Fibroblast of mammary gland (primary cell): ENCODE data around the gene HUS1.
A peak's percentile ranks its signal among the peaks of the same experiment; 100 is the strongest.

Source experiments
- DNase-seq: peaks from one replicate; pipeline ENCODE4 v3.0.0-alpha.2; 2010; ENCODE audit warnings: low read depth
- H3K4me3 ChIP-seq: 2 replicates; pipeline ENCODE4 v1.5.1; 2011; ENCODE audit warnings: low read depth, mild to moderate bottlenecking, low read length, moderate library complexity; ENCODE audit not compliant: control insufficient read depth
- CTCF ChIP-seq: conservative IDR thresholded peaks from 2 replicates; pipeline ENCODE4 v1.5.1; 2011; ENCODE audit warnings: low read depth, low read length, inconsistent platforms; ENCODE audit not compliant: control insufficient read depth, insufficient read depth

The HUS1 gene

GRCh38 chr7:47967123-47967522 lies 12.3 kb downstream of the HUS1 start:
- TF ChIP-seq CTCF: no peak
- no peak overlapping the region for H3K4me3 ChIP-seq
- no peak for DNase-seq

GRCh38 chr7:47965456-47965855 lies 14.0 kb downstream of the HUS1 start:
- DNase-seq: no peak
- no peak overlapping the region for H3K4me3 ChIP-seq
- TF ChIP-seq CTCF: no peak

GRCh38 chr7:47962262-47962661 lies 17.2 kb downstream of the HUS1 start:
- H3K4me3 ChIP-seq: no peak overlapping the region
- no peak for DNase-seq
- no peak for TF ChIP-seq CTCF

DNA sequence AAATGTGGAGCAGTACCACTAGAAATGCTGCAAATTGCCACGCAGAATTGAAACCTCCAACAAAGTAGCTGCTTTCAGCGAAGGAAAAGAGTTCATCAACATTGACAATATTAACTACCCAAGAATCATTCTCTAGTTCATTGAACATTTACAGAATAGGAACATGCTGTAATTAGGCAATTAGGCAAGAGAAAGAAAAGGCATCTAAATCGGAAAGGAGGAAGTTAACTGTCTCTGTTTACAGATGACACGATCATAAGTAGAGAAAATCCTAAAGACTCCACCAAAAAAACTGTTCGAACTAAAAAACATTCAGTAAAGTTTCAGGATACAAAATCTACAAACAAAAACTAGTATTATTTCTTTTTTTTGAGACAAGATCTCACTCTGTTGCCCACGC lies 22.3 kb downstream of the HUS1 start:
- no peak overlapping the region for H3K4me3 ChIP-seq
- no peak for TF ChIP-seq CTCF
- DNase-seq: no peak

DNA sequence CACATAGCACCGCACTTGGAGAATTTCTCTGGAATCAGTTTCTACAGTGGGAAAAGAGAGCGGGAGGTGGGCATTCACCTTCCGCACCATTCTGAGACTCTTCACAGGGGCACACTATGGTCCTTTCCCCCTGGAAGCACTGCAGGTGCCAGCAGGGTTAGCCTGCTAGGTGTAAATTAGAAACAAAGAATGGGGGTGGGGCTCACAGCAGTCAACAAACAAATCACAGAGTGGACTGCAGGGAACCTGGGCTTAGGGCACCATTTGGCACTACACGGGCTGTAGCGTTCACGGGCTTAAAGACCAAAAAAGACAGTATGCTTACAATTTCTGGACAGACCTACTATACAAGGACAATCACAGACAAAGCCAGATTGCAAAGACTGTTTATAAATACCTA lies 23.2 kb downstream of the HUS1 start:
- no peak for TF ChIP-seq CTCF
- H3K4me3 ChIP-seq: no peak overlapping the region
- DNase-seq: no peak

DNA sequence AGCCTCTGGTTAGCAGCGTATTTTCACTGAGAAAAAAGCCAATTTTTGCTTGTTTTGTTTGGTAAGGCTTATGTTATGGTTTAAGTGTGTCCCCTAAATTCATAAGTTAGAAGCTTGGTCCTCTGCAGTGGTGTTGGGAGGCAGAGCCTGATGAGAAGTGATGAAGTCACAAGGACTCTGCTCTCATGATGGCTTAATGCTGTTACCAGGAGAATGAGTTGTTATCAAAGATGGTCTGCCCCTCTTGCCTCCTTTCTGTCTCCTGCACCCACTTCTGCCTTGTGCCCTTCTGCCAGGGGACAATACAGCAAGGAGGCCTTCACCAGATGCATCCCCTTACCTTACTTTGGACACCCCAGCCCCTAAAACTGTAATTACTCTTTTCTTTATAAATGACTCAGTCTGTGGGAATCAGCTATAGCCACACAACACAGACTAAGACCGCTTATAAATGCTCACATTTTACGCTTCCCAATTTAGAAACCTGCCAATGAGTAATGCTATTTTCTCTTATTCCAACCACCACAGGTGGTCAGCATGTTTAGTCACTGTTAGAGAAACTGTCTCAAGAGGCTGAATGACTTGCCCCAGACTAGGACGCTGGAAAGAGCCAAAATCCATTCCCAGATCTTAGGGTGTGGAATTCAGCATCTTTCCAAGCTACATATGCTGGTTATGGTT lies 25.0 kb downstream of the HUS1 start:
- peak; percentile 58 for DNase-seq
- no peak for TF ChIP-seq CTCF
- no peak overlapping the region for H3K4me3 ChIP-seq

DNA sequence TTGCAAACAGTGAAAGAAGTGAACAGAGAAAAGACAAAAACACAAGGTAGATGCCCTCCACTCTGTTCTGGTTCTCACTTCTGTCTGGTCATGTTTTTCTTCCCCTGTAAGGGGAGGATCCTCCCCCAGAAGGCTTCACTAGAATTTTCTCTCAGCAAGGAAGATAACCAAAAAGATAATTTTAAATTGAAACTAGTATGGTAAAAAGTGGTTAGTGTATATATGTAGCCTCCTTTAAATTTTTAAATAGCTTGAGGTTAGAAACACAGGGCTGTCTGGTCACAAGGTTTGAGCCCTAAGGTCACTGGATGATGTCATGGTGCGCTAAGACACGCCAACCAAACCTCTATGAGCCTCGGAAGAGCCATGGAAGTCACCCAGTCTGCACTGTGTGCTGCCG lies 25.6 kb downstream of the HUS1 start:
- H3K4me3 ChIP-seq: no peak overlapping the region
- no peak for DNase-seq
- TF ChIP-seq CTCF: no peak
